T-helper 1 cell (primary cell): ENCODE results near the gene RUNDC1.

ENCODE experiments used
- DNase-seq, 5 donors: peaks; one replicate each; pipeline ENCODE4 v3.0.0-alpha.2; 2012 to 2020

Gene RUNDC1

DNA sequence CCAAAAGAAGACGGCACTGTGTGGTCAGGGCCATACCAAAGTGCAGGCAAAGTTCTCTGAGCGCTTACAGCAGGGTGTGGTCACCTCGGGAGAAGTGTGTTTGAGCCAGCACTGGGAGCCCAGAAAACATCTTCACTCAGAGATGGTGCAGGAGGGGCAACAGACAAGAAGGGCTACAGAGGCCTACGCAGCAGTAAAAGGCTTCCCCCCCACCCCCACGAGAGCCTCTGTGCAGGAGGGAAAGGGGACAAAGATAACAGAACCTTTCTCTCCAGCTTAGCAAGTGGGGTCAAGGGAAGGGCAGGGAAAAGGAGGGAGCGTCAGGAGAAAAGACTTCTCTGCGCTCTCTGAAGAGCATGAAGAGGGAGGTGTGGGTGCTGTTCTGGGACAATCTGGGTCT is 39.1 kb downstream of the RUNDC1 start:
- DNase-seq: no peak

GRCh38 chr17:43020030-43020621 is 39.8 kb downstream of the RUNDC1 start:
- DNase-seq: no peak

DNA sequence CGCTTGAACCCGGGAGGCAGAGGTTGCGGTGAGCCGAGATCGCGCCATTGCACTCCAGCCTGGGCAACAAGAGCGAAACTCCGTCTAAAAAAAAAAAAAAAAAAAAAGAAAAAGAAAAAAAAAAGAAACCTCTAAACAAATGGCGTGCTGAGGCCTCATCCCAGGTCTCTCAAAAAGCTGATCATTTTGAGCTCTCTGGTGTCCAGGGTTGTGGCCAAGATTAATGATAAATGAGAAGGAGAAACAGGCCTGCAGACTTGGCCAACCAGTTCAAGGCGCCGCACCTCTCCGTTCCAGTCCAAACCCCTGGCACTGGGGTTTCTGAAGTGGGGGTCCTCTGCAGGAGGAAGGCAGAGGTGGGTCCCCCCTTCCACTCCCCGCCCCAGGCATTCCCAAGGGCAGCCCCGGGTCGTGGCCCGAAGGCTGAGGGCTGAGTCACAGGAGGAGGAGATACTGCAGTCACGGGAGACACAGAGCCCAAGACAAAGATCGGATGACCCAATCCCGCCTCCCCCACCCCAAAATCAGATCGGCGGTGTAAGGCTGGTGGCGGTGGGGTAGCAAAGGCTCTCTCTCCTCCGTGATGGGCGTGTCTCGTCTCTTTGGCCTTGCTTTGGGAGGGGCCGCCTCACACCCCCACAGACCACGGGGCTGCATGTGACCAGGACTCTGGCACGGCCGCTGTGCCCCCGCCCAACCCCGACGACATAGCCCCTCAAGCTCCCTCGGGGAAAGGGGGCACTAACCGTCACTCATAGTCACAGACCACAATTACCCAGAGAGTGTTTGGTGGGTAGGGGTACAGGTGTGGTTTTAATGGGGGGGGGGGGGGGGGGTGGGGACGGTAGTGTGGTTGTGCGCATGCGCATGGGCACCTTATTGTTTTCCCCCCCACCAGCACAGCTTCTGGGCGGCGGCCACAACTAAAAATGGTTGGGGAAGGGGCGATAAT is 40.7 kb downstream of the RUNDC1 start:
- DNase-seq: peak in 2 of 5 donors; percentile 22 to 30

- DNase-seq: peak; percentile 38 to 66 (median 59)
These were observed 41.6 kb downstream of the RUNDC1 start, which contains the start of gene VAT1 for GRCh38 chr17:43021741-43022512. TSS of gene VAT1 (minus strand) at chr17:43022385. CDS start at chr17:43022322, 63 bp downstream.

DNA sequence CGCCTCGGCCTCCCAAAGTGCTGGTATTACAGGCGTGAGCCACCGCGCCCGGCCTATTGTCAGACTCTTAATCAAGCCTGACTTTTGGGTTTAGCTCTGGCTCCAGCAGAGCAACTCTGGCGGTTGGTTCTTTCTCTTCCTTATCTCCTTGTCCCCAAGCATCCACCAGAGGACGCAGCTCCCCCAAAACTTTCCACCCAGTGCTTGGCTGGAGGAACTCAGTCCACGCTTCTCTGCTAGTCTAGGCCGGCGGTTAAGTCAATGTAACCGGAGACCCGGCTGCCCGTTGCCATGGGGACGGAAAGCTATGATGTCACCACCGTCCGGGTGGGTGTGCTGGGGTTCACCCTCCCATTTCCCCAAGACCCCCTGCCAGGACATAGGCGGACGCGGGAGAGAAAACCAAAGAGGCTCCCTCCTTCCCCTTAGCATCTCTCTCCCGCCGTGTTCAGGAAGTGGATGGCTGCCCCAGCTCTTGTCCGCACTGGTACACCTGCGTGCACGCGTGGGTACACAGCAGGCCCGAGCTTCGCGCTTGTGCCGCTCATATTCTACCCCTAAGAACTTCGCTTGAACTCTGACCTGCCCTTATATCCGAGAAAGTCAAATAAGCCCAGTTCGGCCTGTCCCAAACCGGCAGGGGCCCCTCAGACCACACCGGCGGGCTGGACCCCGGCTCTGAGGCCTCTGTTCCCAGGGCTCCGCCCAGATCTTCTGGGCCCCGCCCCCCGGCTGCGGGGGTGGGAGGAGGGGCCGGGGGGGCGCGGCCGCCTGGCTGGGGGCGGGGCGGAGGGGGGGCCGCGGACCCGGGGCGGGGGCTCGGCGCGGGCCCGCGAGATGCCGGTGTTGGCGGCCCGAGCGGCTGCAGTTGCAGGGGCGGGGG is 44.3 kb downstream of the RUNDC1 start, which contains the start of gene RND2:
RND2 (plus strand) TSS at position 825 of the 883 bp plus-strand sequence. CDS start 117 bp downstream, outside the sequence.
- DNase-seq: peak; percentile 51 to 77 (median 73)

DNA sequence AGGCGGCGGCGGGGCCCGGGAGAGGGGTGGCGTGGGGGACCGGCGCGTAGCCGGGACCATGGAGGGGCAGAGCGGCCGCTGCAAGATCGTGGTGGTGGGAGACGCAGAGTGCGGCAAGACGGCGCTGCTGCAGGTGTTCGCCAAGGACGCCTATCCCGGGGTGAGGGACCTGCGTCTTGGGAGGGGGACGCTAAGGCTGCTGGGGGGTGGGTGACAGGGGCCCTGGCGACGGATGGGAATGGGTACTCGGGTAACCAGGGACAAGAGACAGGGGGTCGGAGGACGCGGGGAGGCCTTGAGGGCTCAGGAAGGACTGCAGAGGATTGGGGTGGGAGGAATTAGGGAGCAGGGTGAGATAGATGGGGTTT is 44.9 kb downstream of the RUNDC1 start:
- no peak for DNase-seq

DNA sequence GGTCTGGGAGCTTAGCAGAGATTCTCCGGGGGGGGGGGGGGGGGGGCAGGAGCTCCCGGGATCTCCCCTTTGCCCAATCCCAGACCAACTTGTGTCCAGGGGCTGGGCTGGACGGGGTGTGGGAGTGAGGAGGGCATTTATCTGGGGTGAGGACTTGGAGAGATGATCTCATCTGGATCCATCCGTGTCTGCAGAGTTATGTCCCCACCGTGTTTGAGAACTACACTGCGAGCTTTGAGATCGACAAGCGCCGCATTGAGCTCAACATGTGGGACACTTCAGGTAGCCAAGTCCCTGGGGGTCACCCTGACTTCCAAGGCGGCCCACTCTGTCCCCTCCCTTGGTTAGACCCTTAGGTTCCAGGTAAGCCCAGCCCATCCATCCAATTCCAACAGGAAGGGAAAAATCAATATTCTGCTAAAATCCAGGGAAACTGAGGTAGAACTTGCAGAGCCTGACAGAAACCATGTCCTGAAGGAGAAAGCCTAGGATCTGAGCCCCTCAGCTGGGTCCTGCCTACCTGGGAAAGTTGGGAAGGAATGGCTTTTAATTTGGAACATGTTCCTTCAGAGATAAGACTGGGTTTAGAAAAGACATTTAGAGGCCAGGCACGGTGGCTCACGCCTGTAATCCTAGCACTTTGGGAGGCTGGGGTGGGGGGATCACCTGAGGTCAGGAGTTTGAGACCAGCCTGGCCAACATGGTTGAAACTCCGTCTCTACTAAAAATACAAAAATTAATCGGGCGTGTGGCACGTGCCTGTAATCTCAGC is 45.6 kb downstream of the RUNDC1 start:
- no peak for DNase-seq

- DNase-seq: no peak
These were observed 46.2 kb downstream of the RUNDC1 start for GRCh38 chr17:43026595-43026994.

GRCh38 chr17:43027091-43028032 is 47.0 kb downstream of the RUNDC1 start:
- no peak for DNase-seq

- DNase-seq: no peak
These were observed 48.0 kb downstream of the RUNDC1 start for GRCh38 chr17:43028221-43028861.

DNA sequence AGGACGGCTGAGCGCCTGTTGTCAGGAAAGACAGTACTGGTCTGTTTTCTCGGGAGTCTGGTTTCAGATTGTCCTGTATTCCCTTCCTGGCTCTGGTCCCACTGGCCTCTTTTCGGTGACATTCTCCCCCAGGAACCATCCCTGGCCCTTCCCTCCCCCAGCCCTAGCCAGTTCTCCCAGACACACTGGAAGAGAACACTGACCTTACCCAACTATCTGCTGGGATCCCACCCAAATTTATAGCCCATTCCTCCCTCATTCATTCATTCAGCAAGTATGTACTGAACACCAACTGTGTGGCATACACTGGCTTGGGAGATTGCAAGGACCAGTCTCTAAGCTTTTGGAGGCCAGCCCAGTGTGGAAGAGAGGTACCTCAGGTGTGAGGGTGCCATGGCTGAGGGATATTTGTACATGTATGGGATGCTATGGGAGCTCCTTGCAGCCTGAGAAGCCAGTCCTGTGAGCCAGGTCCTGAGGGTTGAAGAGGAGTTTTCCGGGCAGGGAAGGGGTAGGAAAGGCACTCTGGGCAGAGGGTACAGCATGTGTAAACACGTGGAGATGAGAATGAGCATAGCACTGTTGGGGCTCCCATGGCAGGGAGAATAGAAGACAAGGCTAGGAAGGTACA is 49.9 kb downstream of the RUNDC1 start:
- no peak for DNase-seq

DNA sequence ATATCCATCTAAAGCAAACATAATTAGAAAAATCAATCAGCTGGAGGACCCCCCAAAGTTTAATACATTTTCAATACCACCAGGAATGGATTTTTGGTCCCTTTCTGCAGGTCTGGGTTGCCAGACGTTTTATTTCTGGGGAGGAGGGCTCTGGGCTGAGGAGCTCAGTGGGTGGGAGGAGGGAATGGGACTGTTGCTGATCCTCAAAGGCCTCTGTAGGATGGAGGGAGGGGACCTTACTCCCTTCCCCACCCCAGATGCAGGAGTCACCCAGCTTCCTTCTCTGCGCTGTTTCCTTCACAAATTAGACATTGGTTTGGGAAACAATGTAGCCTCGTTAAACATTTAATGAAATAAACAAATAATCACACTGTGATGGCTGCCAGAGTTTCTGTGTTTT is 51.3 kb downstream of the RUNDC1 start:
- DNase-seq: no peak

- no peak for DNase-seq
These were observed 53.9 kb downstream of the RUNDC1 start for GRCh38 chr17:43033948-43034881.

- no peak for DNase-seq
These were observed 54.5 kb downstream of the RUNDC1 start for GRCh38 chr17:43034894-43035293.

- no peak for DNase-seq
These were observed 59.3 kb downstream of the RUNDC1 start for GRCh38 chr17:43039646-43040045.

DNA sequence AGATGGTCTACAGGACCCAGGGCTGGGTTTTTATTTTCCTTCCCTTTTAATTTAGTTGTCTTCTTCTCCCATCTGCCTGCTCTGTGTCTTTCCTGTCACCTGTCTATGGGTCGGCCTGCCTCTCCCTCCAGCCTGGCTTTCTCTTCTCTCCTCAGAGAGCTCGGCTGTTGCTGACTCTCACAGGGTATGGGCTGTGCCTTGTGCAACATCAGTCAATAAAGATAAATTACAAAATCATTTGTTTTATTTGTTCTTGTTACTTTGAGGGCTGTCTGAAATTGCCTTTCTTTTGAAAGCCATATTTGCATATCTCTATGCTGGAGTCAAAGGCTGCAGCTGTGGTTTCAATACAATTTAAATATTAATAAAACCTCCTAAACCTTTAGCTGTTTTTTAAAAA is 60.3 kb downstream of the RUNDC1 start:
- no peak for DNase-seq

DNA sequence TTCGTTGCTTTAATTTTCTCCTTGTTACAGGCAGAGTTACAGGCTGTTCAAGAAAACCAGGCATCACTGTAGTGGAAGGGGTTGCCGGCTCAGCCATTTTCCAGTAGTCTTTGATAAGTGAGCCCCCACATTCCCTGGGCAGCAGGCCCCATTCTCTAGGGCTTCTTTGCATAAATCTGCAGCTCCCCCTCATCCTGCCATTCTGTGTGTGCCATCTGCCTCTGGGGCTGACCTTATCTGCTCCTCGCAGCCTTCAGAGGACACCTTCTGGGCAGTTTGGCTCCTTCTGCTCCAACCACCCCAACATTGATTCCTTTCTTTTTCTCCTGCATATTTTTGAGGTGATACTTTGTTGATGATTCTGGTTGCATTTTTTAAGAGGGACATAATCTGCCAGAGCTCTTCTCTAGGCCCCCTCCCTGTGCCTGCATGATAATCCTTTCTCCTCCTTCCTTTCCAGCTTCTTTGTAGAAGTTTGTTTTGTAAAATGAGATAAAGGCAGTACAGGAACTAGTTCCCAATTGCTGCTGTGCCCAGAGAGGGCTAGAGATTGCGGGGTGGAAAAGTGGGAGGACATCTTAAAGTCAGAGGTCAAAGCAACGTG is 61.8 kb downstream of the RUNDC1 start:
- DNase-seq: no peak
